Measurements from ENCODE around the gene CAMK2N1.

DNA sequence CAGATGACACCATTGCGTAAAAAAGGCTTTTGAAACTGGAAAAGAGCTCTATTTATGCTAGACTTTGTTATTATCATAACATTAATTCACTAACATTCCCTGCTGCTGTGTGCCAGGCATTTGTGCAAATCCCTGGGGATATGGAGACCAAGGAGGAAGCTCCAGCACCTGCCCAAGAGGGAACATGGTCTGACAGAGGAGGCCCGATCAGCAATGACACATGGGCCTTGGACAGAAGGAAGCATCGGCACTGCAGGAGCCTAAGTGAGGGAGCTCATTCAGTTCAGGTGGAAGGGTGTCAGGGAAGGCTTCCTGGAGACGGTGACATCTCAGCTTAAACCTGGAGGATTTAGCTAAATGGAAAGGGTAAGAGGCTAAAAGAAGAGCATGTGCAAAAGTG is 13.9 kb downstream of the CAMK2N1 start:
- TF ChIP-seq, protein P1, sequence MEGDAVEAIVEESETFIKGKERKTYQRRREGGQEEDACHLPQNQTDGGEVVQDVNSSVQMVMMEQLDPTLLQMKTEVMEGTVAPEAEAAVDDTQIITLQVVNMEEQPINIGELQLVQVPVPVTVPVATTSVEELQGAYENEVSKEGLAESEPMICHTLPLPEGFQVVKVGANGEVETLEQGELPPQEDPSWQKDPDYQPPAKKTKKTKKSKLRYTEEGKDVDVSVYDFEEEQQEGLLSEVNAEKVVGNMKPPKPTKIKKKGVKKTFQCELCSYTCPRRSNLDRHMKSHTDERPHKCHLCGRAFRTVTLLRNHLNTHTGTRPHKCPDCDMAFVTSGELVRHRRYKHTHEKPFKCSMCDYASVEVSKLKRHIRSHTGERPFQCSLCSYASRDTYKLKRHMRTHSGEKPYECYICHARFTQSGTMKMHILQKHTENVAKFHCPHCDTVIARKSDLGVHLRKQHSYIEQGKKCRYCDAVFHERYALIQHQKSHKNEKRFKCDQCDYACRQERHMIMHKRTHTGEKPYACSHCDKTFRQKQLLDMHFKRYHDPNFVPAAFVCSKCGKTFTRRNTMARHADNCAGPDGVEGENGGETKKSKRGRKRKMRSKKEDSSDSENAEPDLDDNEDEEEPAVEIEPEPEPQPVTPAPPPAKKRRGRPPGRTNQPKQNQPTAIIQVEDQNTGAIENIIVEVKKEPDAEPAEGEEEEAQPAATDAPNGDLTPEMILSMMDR (IDR thresholded peaks at IDR 0.05; ENCODE audit: low read depth, low read length) = no peak
- no peak for TF ChIP-seq EZH2phosphoT487 (IDR thresholded peaks at IDR 0.05; ENCODE audit: low read depth)

All from OCI-LY3 (cell line).